ENCODE data around the gene ERBIN. TPM values are rescaled to one million over a fixed set of nuclear protein-coding genes. Genes with fewer than 3 reads are reported as not detected.

ERBIN gene
- total RNA-seq, 1 experiment from 2014 or later, result 143 TPM

DNA sequence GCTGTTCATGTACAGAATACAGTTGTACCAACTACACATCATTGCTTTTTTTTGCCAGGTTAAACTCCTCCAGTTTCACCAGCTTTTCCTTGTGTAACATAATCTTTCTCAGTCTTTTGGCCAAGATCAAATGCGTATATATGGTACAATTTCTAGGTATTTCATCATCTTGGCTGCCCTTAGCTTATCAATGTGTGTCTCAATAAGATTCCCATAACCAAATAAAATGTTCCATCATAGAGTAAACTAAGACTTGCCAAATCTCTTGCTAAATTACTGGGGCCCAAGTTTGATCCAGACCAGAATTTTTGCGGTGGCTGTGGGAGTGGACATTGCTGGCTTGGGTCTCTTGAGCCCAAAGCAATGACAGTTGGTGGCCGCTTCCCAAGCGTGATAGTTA, 24.3 kb upstream of the ERBIN start:
- Histone ChIP-seq H3K9me2 (ENCODE audit: insufficient read depth) (no peaks in the 10 kb centered on the region), H3K4me1 (replicated peaks; ENCODE audit: insufficient read depth) (peaks cover 10% of the 10 kb centered on the region), H3K27ac (no peak overlapping the region), H3K4me3 (no peak overlapping the region), H3F3A (ENCODE audit: insufficient read depth, low read depth) (peaks cover 6% of the 10 kb centered on the region; the same call in 1 of the 2 replicates), H3K27me3 (ENCODE audit: insufficient read depth, low read depth) (no peaks in the 10 kb centered on the region), H3K4me2 (no peak overlapping the region), H3K9me3 (ENCODE audit: insufficient read depth, low read depth) (no peaks in the 10 kb centered on the region), H3K36me3 (ENCODE audit: low read depth) (no peaks in the 10 kb centered on the region), H2AFZ (no peak overlapping the region), H4K20me1 (ENCODE audit: insufficient read depth) (no peaks in the 10 kb centered on the region), H3K79me2 (ENCODE audit: low read depth) (no peaks in the 10 kb centered on the region)
- TF ChIP-seq, protein P1, sequence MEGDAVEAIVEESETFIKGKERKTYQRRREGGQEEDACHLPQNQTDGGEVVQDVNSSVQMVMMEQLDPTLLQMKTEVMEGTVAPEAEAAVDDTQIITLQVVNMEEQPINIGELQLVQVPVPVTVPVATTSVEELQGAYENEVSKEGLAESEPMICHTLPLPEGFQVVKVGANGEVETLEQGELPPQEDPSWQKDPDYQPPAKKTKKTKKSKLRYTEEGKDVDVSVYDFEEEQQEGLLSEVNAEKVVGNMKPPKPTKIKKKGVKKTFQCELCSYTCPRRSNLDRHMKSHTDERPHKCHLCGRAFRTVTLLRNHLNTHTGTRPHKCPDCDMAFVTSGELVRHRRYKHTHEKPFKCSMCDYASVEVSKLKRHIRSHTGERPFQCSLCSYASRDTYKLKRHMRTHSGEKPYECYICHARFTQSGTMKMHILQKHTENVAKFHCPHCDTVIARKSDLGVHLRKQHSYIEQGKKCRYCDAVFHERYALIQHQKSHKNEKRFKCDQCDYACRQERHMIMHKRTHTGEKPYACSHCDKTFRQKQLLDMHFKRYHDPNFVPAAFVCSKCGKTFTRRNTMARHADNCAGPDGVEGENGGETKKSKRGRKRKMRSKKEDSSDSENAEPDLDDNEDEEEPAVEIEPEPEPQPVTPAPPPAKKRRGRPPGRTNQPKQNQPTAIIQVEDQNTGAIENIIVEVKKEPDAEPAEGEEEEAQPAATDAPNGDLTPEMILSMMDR (conservative IDR thresholded peaks at IDR 0.05), result no peak
- TF ChIP-seq EZH2 (IDR thresholded peaks at IDR 0.05; ENCODE audit: low read depth), result no peak
- no peak for DNase-seq
- no TSS peak for BruUV-seq (replicated peaks)
- CTCF ChIA-PET, result no interaction called here
- POLR2A ChIA-PET (ENCODE audit: unreplicated experiment), result no interaction called here
- intact Hi-C loops (cut with micrococcal nuclease; ENCODE audit: unreplicated experiment), result no loop called here

DNA sequence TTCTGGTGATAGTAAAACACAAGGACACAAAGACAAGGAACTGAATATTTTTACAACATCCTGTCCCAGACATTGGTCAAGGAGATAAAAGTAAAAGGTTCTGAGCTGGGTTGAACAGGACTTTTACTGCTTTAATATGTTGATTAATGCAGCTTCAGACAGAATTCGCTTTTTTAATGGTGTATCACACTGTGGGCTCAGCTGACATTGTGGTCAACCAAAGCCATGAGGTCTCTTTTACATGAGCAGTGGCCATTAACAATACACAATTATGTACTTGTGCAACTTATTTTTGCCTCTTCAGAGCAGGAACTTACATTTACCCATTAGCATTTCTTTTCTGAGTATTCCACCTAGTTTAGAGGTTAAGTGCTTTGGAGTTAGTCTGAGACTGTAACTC, 22.8 kb upstream of the ERBIN start:
- Histone ChIP-seq H3K4me3 (no peak overlapping the region), H3K27ac (no peak overlapping the region)

DNA sequence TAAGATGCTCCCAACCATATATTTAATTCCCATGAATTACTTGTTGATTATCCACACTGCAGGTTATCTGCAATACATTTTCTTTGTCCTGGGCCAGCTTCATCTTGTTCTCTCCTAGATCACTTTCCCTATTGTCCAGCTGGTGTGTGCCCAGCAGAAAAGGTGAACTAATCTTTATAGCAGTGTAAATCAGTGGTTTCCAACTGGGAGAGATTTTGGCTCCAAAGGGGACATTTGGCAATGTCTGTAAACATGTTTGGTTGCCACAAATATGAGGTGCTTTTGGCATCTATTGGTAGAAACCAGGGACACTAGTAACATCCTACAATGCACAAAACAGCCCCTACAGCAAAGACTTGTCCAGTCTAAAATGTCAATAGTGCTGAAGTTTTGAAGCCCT, 20.1 kb upstream of the ERBIN start:
- intact Hi-C loops (cut with micrococcal nuclease; ENCODE audit: unreplicated experiment), result no loop called here
- Histone ChIP-seq H3K27ac (no peak overlapping the region), H3K4me1 (replicated peaks; ENCODE audit: insufficient read depth) (peaks cover 19% of the 10 kb centered on the region), H3K79me2 (ENCODE audit: low read depth) (no peaks in the 10 kb centered on the region), H3K27me3 (ENCODE audit: insufficient read depth, low read depth) (no peaks in the 10 kb centered on the region), H3F3A (ENCODE audit: insufficient read depth, low read depth) (peaks cover 14% of the 10 kb centered on the region), H3K9me2 (ENCODE audit: insufficient read depth) (no peaks in the 10 kb centered on the region), H4K20me1 (ENCODE audit: insufficient read depth) (no peaks in the 10 kb centered on the region), H3K4me3 (no peak overlapping the region), H3K36me3 (ENCODE audit: low read depth) (no peaks in the 10 kb centered on the region), H2AFZ (no peak overlapping the region), H3K4me2 (no peak overlapping the region), H3K9me3 (ENCODE audit: insufficient read depth, low read depth) (no peaks in the 10 kb centered on the region)
- DNase-seq, result no peak
- ChIA-PET POLR2A (ENCODE audit: unreplicated experiment) (no interaction called here), CTCF (interaction anchor here (0.7 kb wide), 1 partner anchor 163 kb away, joined by 13 read pairs; no protein-coding TSS in a partner anchor)
- BruUV-seq (replicated peaks), result no TSS peak
- TF ChIP-seq EZH2 (IDR thresholded peaks at IDR 0.05; ENCODE audit: low read depth), result no peak
- TF ChIP-seq, protein P1 (conservative IDR thresholded peaks at IDR 0.05), result no peak

More for the DNA sequence above, 22.8 kb upstream of the ERBIN start:
- H2AFZ ChIP-seq, result no peak overlapping the region
- no peaks in the 10 kb centered on the region for H3K36me3 ChIP-seq (ENCODE audit: low read depth)
- no TSS peak for BruUV-seq (replicated peaks)
- ChIA-PET POLR2A (ENCODE audit: unreplicated experiment) (no interaction called here), CTCF (no interaction called here)
- peaks cover 19% of the 10 kb centered on the region for H3K4me1 ChIP-seq (replicated peaks; ENCODE audit: insufficient read depth)
- H3F3A ChIP-seq (ENCODE audit: insufficient read depth, low read depth), result peaks cover 14% of the 10 kb centered on the region
- H3K9me2 ChIP-seq (ENCODE audit: insufficient read depth), result no peaks in the 10 kb centered on the region
- TF ChIP-seq, protein P1 (conservative IDR thresholded peaks at IDR 0.05), result no peak
- no peak for TF ChIP-seq EZH2 (IDR thresholded peaks at IDR 0.05; ENCODE audit: low read depth)
- H3K9me3 ChIP-seq (ENCODE audit: insufficient read depth, low read depth), result no peaks in the 10 kb centered on the region
- intact Hi-C loops (cut with micrococcal nuclease; ENCODE audit: unreplicated experiment), result no loop called here
- DNase-seq, result no peak
- H4K20me1 ChIP-seq (ENCODE audit: insufficient read depth), result no peaks in the 10 kb centered on the region
- no peaks in the 10 kb centered on the region for H3K27me3 ChIP-seq (ENCODE audit: insufficient read depth, low read depth)
- no peaks in the 10 kb centered on the region for H3K79me2 ChIP-seq (ENCODE audit: low read depth)
- no peak overlapping the region for H3K4me2 ChIP-seq

Data from PC-9 (cell line).